Measurements from ENCODE around the gene SYK.
"Not testable (repeated sequence)": the region's sequence is repeated elsewhere in the genome, so short reads cannot be mapped to it uniquely, and the experiment has no call there.

SYK gene

DNA sequence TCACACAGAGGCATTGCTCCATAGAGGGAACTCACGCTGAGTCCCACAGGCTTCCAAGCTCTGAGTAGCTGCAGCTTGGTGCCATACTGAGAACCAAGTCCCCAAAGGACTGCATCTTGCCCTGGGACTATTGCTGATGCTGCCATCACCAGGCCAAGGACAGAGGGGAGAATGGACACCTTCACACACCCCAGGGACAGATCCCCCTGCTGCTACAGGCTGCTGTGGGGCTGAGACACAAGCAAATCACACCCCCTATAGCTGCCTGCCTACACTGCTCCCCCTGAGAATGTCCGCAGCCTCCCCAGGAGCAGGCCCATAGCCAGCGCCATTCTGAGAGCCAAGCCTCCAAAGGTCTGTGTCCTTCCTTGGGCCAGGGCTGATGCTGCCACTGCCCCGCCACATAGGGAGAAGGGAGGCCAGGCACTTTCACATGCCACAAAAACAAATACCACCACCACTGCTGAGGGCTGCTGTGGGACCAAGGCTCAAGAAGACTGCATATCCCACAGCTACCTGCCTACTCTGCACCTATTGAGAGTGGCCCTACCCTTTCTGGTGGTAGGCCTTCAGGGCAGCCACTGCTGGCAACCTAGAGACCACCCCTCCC lies 81.5 kb downstream of the SYK start:
- DNase-seq: no peak

DNA sequence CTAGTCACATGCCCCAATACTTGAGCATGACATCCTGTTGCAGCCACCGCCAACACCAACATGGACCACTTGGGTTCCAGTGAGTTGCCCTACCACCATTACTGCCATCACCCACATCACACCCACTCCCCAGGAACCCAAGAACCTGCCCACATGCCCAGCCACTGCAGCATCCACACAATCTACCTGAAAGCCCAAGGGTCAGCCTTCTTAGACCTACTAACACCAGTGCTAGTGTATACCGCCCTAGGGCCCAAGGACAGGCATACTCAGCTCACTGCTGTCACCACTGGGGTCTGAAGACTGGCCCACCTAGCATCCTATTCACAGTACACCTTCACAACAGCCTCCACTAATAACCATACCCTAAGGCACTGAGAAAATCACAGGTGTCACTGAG lies 82.0 kb downstream of the SYK start:
- DNase-seq: no peak

- no peak for DNase-seq
These were observed 82.6 kb downstream of the SYK start for GRCh38 chr9:90884178-90884577.

- not testable (repeated sequence) for DNase-seq
These were observed 85.2 kb downstream of the SYK start for GRCh38 chr9:90886868-90887267.

- DNase-seq: no peak
These were observed 87.3 kb downstream of the SYK start for GRCh38 chr9:90888941-90889340.

DNA sequence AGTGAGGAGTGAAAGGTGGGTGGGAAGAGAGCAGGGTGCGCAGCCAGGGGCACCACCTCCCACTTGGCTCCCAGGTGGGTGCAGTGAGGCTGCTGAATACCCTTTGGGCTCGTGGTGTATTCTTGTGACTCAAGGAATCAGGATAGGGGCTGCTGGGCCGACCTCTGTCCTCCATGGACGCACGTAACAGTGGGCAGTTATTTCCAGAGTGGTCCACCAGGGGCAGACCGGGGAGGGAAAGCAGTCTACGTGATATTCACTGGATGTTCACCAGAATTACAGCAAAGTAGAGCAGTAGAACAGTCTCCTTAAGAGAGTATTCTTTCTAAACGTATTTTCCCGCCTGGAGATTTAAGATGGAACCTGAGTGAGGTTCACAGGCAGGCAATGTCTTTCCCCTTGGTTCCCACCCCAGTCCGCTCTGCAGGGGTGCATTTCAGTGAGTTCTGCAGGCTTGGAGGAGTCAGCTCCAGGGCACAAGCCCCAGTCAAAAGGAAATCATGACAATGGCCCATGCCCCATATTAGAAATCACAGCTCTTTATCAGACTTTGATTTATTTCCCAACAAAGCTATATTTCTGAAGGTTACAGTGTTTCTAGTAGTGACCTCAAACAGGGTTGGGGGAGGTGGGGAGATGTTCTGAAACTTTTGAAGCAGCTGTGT lies 88.7 kb downstream of the SYK start:
- no peak for DNase-seq

DNA sequence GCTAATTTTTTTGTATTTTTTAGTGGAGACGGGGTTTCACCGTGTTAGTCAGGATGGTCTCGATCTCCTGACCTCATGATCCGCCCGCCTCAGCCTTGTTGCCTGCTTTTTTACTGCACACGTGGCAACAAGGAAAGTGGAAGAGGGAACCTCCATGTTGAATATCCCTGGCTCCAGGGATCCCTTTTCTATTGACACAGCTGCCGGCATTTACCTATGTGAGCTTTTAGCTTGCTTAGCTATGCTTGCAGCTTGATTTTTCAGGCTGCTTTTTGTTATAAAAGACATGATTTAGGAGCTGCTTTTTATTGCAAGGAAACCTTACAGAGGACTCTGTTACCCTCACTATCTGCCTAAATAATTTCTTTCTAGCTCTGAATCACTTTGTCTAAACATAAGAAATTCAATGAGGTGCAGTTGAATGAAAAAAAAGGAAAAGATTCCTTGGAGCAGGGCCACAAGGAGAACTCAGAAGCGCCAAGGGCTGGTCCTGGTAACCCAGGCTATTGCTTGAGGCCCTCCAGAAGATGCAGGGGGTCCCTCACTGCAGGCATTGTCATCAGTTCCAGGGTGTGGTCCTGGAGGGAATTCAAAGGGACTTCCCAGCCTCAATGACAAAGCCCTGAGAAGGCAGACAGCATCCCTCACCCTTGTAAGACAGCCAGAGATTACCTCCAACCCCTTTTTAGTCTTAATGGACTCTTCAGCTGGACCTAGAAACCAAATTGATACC lies 89.9 kb downstream of the SYK start:
- no peak for DNase-seq

DNA sequence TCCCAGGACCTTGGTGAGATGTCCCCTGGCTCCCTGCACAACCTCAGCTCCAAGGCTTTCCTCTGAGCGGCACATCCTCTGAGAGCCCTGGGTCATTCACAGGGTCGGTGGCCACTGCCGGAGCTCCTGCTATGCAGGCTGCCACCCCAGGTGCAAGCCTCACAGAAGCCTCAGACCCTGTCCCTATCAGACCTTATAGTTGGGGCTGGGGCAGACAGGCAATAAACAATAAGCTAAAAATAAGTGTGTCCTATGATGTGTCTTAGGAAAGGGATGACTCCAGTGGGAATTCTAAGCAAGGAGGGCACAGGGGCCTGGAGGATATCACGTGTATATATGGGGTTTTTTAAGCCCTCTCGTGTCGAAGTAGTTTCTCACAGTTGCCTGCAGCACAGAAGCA lies 91.3 kb downstream of the SYK start:
- no peak for DNase-seq

- no peak for DNase-seq
These were observed 92.1 kb downstream of the SYK start for GRCh38 chr9:90893706-90894105.

DNA sequence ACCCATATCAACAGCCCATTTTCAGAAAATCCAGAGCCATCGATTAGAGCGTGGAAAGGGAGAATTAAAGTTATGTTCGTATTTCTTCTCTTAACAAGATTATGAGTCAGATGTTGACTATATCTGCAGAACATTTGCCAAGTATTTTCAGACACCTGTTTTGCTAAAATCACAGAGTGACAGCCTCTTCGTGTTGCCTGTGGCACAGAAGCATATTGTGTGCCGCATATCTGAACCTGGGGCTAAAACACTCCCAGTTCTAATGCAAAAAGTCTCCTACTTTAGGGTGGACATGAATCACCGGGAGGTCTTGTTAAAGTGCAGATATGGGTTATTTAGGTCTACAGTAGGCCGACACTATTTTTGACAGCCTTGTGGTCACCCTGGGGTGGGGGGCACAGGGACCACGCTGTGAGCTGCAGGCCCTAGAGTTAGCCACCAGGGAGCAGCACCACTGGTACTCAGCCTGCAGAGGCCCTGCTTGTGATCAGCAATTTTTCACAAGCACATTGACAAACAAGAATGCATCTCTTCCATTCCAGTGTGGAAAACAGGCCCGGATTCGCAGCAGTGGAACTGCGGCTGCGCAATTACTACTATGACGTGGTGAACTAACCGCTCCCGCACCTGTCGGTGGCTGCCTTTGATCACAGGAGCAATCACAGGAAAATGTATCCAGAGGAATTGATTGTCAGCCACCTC lies 93.5 kb downstream of the SYK start:
- DNase-seq: no peak

DNA sequence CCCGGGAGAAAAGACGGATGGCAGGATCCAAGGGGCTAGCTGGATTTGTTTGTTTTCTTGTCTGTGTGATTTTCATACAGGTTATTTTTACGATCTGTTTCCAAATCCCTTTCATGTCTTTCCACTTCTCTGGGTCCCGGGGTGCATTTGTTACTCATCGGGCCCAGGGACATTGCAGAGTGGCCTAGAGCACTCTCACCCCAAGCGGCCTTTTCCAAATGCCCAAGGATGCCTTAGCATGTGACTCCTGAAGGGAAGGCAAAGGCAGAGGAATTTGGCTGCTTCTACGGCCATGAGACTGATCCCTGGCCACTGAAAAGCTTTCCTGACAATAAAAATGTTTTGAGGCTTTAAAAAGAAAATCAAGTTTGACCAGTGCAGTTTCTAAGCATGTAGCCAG lies 94.2 kb downstream of the SYK start:
- DNase-seq: no peak

DNA sequence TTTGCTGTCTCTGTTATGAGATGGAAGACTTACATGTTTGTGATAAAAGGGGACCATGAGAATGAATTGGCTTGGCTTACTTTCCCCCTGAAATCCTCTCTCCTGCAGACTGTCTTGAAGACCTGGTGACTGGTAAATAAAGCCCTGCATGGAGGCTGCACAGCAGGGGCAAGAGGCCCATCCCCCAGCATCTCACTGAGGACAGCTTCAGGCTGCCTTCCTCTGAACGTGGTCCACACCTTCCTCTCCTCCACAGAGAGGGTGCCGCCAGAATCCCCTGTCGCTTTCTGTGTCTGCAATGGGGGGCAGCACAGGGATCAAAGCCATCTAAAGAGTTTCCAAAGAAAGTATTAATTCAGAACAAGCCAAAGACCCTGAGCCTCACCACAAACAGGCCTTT lies 94.6 kb downstream of the SYK start:
- no peak for DNase-seq

DNA sequence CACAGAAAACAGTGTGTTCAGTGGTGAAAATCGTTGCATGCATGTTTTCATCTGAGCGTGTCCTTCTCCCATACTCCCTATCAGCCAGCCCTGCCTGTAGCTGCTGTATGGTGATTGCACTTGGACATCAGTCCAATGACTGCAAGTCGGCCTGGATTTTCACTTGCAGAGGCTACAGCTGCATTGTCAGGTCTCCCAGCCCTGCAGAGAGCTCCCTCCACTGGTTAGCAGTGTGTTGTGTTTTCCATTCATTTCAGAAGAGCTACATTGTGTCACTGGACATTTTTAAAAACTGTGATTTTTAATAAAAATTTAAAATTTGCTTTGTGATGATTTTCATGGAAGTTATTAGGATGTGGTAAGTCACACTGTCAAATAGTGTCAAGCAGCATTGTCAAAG lies 96.6 kb downstream of the SYK start:
- no peak for DNase-seq

DNA sequence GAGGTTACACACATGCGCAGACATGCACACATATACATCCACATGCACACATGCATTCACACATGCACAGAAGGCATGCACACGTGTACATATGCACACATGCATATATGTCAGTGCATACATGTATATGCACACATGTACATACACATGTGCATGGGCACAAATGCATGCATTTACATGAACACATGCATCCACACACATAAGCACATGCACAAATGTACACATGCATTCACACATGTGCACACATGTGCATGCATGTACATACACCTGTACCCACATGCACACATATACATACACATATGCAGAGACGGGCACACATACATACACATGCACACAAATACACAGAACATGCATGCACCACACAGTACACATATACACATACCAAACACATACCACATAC lies 97.7 kb downstream of the SYK start:
- no peak for DNase-seq

DNA sequence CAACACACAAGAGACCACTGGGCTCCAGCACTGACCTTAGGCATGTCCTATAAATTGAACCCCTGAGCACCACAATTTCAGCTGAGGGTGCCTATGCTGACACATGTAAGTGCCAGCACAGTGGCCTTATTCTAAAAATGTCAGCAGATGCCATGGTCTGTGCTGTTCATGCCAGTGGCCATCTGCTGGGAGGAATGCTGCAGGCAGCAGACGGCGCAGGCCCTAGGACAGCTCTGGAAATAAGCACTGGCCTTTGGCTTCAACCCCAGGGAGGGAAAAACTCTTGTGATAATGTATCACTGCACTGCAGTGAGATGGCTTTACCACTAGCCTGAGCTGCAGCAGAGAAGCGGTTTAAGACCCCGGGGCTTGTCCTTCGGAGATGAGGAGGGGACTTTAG lies 98.5 kb downstream of the SYK start:
- peak; percentile 20 for DNase-seq

GRCh38 chr9:90901933-90902332 lies 100.3 kb downstream of the SYK start:
- no peak for DNase-seq

DNA sequence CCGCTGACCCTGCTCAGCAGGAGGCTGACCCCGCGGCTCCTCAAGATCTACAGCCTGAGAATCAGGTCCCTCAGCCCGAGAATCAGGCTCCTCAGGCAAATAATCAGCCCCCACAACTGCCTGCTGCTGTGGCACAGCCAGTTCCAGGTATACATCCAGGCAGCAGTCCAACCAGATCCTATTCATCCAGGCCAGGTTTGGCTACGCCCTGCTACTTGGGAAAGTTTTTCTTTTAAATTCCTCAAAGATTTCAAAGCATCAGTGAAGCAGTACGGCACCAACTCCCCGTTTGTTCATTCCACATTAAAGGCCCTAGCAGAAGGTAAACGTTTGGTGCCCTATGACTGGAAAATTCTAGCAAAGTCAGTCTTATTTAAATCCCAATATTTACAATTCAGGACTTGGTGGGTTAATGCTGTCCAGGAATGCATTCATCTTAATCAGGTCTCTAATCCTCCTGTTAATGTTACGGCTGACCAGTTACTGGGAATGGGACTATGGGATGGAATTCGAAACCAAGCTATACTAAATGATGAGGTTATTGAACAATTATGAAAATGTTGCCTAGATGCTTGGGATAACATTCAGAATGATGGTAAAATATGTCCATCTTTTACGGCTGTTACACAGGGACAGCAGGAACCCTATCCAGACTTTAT lies 102.3 kb downstream of the SYK start:
- no peak for DNase-seq

- no peak for DNase-seq
These were observed 103.3 kb downstream of the SYK start for GRCh38 chr9:90904706-90905478.

DNA sequence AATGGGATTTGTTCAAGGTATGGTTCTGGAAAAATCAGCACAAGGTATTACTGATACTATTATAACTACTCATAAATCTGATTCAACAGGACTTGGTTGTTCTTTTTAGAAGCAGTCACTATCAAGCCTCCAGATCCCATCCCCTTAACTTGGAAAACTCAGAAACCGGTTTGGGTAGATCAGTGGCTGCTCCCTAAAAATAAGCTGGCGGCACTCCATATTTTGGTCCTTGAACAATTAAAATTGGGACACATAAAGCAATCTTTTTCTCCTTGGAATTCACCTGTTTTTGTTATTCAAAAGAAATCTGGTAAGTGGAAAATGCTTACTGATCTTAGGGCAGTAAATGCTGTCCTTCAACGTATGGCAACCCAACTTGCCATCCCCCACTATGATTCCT lies 104.2 kb downstream of the SYK start:
- no peak for DNase-seq

GRCh38 chr9:90906316-90907055 lies 104.9 kb downstream of the SYK start:
- DNase-seq: peak; percentile 33

DNA sequence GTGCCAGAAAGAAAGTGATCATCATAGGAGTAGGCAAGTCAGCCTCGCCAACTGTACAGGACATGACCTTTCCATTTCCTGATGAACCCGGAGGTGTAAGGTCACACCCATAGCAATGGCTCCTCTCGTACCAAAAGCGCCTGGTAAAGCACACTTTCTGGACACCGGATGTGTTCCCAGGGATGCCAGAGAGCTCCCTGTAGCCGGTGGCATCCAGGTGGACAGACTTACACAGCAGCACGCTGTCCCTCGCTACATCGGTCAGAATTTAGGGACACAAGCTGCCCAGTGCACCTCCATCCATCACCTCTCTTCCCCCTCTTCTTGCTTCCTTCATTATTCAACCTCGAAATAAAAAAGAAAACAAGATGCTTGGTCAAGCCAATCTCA lies 105.4 kb downstream of the SYK start:
- DNase-seq: no peak
